LNCaP clone FGC (cell line): Measurements from ENCODE around the gene C22orf15.
A peak's percentile ranks its signal among the peaks of the same experiment; 100 is the strongest.

Source experiments
- DNase-seq: peaks from one replicate; pipeline ENCODE4 v3.0.0-alpha.2; 2011; ENCODE audit warnings: low read depth
- H3K4me3 ChIP-seq: 2 replicates; pipeline ENCODE4 v1.5.1; 2011; ENCODE audit warnings: mild to moderate bottlenecking, low read depth, low read length, control low read depth
- TF ChIP-seq, protein P1 (sequence below): IDR thresholded peaks from 2 replicates; pipeline ENCODE4 v1.5.1; 2012; ENCODE audit warnings: mild to moderate bottlenecking; ENCODE audit not compliant: control insufficient read depth, insufficient read depth; ENCODE audit errors: extremely low read depth

The C22orf15 gene

DNA sequence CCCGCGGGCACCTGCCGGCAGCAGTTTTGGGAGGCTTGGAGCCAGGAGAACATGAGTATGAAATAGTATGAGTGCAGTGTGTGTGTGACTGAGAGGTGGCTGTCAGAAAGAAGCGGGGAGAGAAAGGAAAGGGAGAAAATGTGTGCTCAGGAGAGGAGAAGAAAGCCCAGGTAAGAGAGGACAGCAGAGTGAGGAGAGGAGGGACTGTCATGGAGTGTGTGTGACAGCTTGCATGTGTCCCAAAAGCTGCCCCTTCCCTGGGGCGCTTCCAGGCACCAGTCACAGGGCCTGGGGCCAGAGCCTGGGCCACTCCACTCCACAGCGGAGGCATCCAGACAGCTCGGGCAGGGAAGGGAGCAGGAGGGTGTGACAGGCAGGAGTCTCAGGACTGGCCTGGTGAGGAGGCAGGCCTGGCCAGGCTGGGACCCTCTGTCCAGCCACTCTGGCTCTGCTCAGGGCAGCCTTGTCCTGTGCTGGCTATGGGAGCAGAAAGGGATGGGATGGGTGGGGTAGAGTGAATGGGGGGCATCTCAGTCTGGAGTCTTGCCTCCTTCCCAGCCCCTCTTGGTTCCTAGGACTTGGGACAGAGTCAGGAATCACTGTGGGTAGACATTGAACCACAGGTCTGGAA lies 10.8 kb downstream of the C22orf15 start:
- peak overlapping the region; percentile 54 for H3K4me3 ChIP-seq
- no peak for DNase-seq
- TF ChIP-seq, protein P1, sequence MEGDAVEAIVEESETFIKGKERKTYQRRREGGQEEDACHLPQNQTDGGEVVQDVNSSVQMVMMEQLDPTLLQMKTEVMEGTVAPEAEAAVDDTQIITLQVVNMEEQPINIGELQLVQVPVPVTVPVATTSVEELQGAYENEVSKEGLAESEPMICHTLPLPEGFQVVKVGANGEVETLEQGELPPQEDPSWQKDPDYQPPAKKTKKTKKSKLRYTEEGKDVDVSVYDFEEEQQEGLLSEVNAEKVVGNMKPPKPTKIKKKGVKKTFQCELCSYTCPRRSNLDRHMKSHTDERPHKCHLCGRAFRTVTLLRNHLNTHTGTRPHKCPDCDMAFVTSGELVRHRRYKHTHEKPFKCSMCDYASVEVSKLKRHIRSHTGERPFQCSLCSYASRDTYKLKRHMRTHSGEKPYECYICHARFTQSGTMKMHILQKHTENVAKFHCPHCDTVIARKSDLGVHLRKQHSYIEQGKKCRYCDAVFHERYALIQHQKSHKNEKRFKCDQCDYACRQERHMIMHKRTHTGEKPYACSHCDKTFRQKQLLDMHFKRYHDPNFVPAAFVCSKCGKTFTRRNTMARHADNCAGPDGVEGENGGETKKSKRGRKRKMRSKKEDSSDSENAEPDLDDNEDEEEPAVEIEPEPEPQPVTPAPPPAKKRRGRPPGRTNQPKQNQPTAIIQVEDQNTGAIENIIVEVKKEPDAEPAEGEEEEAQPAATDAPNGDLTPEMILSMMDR: no peak

- TF ChIP-seq, protein P1: no peak
- DNase-seq: no peak
- H3K4me3 ChIP-seq: no peak overlapping the region
These were observed 11.5 kb downstream of the C22orf15 start for GRCh38 chr22:23774114-23774921.

- H3K4me3 ChIP-seq: no peak overlapping the region
- no peak for DNase-seq
- TF ChIP-seq, protein P1: no peak
These were observed 12.2 kb downstream of the C22orf15 start for GRCh38 chr22:23774922-23775436.

GRCh38 chr22:23775779-23776375 lies 13.1 kb downstream of the C22orf15 start:
- DNase-seq: no peak
- H3K4me3 ChIP-seq: no peak overlapping the region
- TF ChIP-seq, protein P1: no peak

GRCh38 chr22:23777776-23778576 lies 15.2 kb downstream of the C22orf15 start:
- no peak for DNase-seq
- no peak overlapping the region for H3K4me3 ChIP-seq
- TF ChIP-seq, protein P1: no peak

DNA sequence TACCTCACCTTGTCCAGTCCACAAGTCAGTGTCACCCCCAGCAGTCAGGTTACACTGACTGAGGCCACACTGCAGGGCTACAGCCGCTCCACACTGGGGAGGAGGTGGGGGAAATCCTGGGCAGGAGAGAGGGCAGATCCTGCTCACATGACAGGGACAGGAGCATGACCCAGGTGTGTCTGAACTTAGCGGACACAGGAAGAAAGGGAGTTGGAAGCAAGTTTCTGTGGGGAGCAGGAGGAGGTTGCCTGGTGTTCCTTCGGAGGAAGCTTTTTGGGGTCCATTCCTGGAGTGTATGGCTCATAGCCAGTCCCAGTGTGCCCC lies 15.7 kb downstream of the C22orf15 start:
- H3K4me3 ChIP-seq: no peak overlapping the region
- no peak for DNase-seq
- TF ChIP-seq, protein P1: no peak
